IMR-90 (cell line): Measurements from ENCODE around the gene CETN1. TPM values are rescaled to one million over a fixed set of nuclear protein-coding genes. Genes with fewer than 3 reads are reported as not detected.

Experiments used
- ATAC-seq: fragments of 200-7000 bp; cut with Tn5 transposase; 2 replicates; pipeline ENCODE4 v1.9.1; 2020; ENCODE audit warnings: low read depth, mild to moderate bottlenecking, moderate library complexity
- BruUV-seq: library from RNA; stranded (reverse); fragments of 400-500 nt; replicated peaks from 2 replicates; lab custom pipeline; 2021; lab: Mats Ljungman, UMichigan
- CTCF ChIA-PET: fragments of 300-600 bp; formaldehyde crosslinking; extraction: SDS; loops from one replicate; lab custom pipeline; 2021; ENCODE audit warnings: antibody characterized with exemption; lab: Yijun Ruan, JAX
- POLR2A ChIA-PET: fragments of 300-600 bp; sonication (Branson Sonifier 250); formaldehyde crosslinking; loops from one replicate; lab custom pipeline; 2022; ENCODE audit warnings: antibody characterized with exemption; ENCODE audit not compliant: unreplicated experiment; lab: Charles Lee
- DNase-seq: peaks from one replicate; pipeline ENCODE4 v3.0.0; 2013
- H2AFZ ChIP-seq: replicated peaks from 2 replicates; pipeline ENCODE3; 2013; ENCODE audit warnings: low read length, mild to moderate bottlenecking; ENCODE audit not compliant: poor library complexity
- H2AK5ac ChIP-seq: 2 replicates; pipeline ENCODE4 v1.6.1; 2013; ENCODE audit warnings: low read depth, low read length, inconsistent platforms
- H2AK9ac ChIP-seq: replicated peaks from 2 replicates; pipeline ENCODE3; 2013; ENCODE audit warnings: mild to moderate bottlenecking, low read depth, low read length, moderate library complexity; ENCODE audit not compliant: poor library complexity
- H2BK120ac ChIP-seq: 2 replicates; pipeline ENCODE4 v1.6.1; 2013; ENCODE audit warnings: low read depth, low read length, inconsistent platforms
- H2BK15ac ChIP-seq: 3 replicates; pipeline ENCODE4 v1.6.1; 2013; ENCODE audit warnings: low read depth, low read length, inconsistent platforms
- H2BK20ac ChIP-seq: 2 replicates; pipeline ENCODE4 v1.6.1; 2013; ENCODE audit warnings: low read depth, mild to moderate bottlenecking, inconsistent platforms, low read length, moderate library complexity
- H2BK5ac ChIP-seq: 2 replicates; pipeline ENCODE4 v1.6.1; 2013; ENCODE audit warnings: mild to moderate bottlenecking, low read depth, low read length, inconsistent platforms; ENCODE audit not compliant: poor library complexity, severe bottlenecking
- H3K14ac ChIP-seq: replicated peaks from 2 replicates; pipeline ENCODE4 v1.6.1; 2013; ENCODE audit warnings: low read depth, low read length, inconsistent platforms
- H3K18ac ChIP-seq: 2 replicates; pipeline ENCODE4 v1.6.1; 2013; ENCODE audit warnings: low read depth, low read length, control low read depth
- H3K23ac ChIP-seq: 2 replicates; pipeline ENCODE4 v1.6.1; 2013; ENCODE audit warnings: low read depth, low read length, inconsistent platforms
- H3K27ac ChIP-seq: 2 replicates; pipeline ENCODE4 v1.5.1; 2013; ENCODE audit warnings: mild to moderate bottlenecking, control low read depth, low read length; ENCODE audit not compliant: insufficient read depth
- H3K27me3 ChIP-seq: 2 replicates; pipeline ENCODE4 v1.6.1; 2013; ENCODE audit warnings: low read length; ENCODE audit not compliant: control insufficient read depth, insufficient read depth
- H3K36me3 ChIP-seq: 2 replicates; pipeline ENCODE4 v1.6.1; 2013; ENCODE audit warnings: low read length, mixed read lengths; ENCODE audit not compliant: control insufficient read depth, insufficient read depth
- H3K4ac ChIP-seq: 2 replicates; pipeline ENCODE4 v1.6.1; 2013; ENCODE audit warnings: low read depth, low read length, inconsistent platforms
- H3K4me1 ChIP-seq: 2 replicates; pipeline ENCODE4 v1.6.1; 2013; ENCODE audit warnings: low read length, mixed read lengths; ENCODE audit not compliant: control insufficient read depth, insufficient read depth
- H3K4me2 ChIP-seq: 2 replicates; pipeline ENCODE4 v1.6.1; 2013; ENCODE audit warnings: low read depth, mild to moderate bottlenecking, control low read depth, low read length, moderate library complexity
- H3K4me3 ChIP-seq: 2 replicates; pipeline ENCODE4 v1.5.1; 2013; ENCODE audit warnings: low read depth, mild to moderate bottlenecking, control low read depth, low read length, moderate library complexity; ENCODE audit not compliant: insufficient read depth
- H3K56ac ChIP-seq: 2 replicates; pipeline ENCODE4 v1.6.1; 2013; ENCODE audit warnings: low read length, inconsistent platforms; ENCODE audit not compliant: insufficient read depth; ENCODE audit errors: extremely low read depth
- H3K79me1 ChIP-seq, 2 experiments: 2 replicates each; pipeline ENCODE4 v1.6.1; 2013; ENCODE audit warnings: low read length in 2 of 2, inconsistent platforms in 1 of 2, low read depth in 1 of 2
- H3K9ac ChIP-seq: 2 replicates; pipeline ENCODE4 v1.6.1; 2013; ENCODE audit warnings: low read depth, low read length, control low read depth
- H3K9me1 ChIP-seq: 2 replicates; pipeline ENCODE4 v1.6.1; 2013; ENCODE audit warnings: low read length, inconsistent platforms; ENCODE audit not compliant: insufficient read depth
- H3K9me3 ChIP-seq: 2 replicates; pipeline ENCODE4 v1.6.1; 2013; ENCODE audit warnings: low read length; ENCODE audit not compliant: control insufficient read depth, insufficient read depth
- H4K20me1 ChIP-seq: 2 replicates; pipeline ENCODE4 v1.6.1; 2013; ENCODE audit warnings: low read length, inconsistent platforms; ENCODE audit not compliant: insufficient read depth
- H4K5ac ChIP-seq: 2 replicates; pipeline ENCODE4 v1.6.1; 2013; ENCODE audit warnings: mild to moderate bottlenecking, low read depth, low read length, control low read depth
- H4K8ac ChIP-seq, 2 experiments: 2 replicates each; pipeline ENCODE4 v1.6.1; 2013; ENCODE audit warnings: low read depth in 2 of 2, low read length in 2 of 2, control low read depth in 1 of 2, inconsistent platforms in 1 of 2
- H4K91ac ChIP-seq: 2 replicates; pipeline ENCODE4 v1.6.1; 2013; ENCODE audit warnings: low read depth, low read length, inconsistent platforms; ENCODE audit not compliant: insufficient read depth
- CEBPB ChIP-seq: IDR thresholded peaks from 2 replicates; pipeline ENCODE4 v1.6.1; 2012; ENCODE audit warnings: low read depth, low read length, improper control_type of control experiment
- MAFK ChIP-seq: IDR thresholded peaks from 2 replicates; pipeline ENCODE4 v1.6.1; 2012; ENCODE audit warnings: low read depth, low read length, improper control_type of control experiment
- MXI1 ChIP-seq: IDR thresholded peaks from 2 replicates; pipeline ENCODE4 v1.6.1; 2012; ENCODE audit warnings: low read depth, mild to moderate bottlenecking, low read length, moderate library complexity, borderline replicate concordance
- RCOR1 ChIP-seq: IDR thresholded peaks from 2 replicates; pipeline ENCODE4 v1.6.1; 2012; ENCODE audit warnings: mild to moderate bottlenecking, low read length, improper control_type of control experiment; ENCODE audit not compliant: insufficient replicate concordance
- WGBS, 2 experiments: methylation state at CpG; one replicate each; pipeline versions ENCODE4 v1.1.5 to v1.1.7; 2013; ENCODE audit warnings: missing lambda C conversion rate in 2 of 2; ENCODE audit not compliant: insufficient read length in 1 of 2; ENCODE audit errors: extremely low coverage in 2 of 2; 5-methylcytosine and 5-hydroxymethylcytosine counted together
- dilution Hi-C: fragments of 300-500 bp; cut with HindIII; formaldehyde crosslinking; loops from one replicate; pipeline ENCODE4 v1.14.3; 2018; ENCODE audit warnings: low sequenced_read_pairs; ENCODE audit not compliant: unreplicated experiment
- in situ Hi-C: fragments of 300-500 bp; cut with MboI; formaldehyde crosslinking; loops from 3 replicates; pipeline ENCODE4 v1.14.3; 2019; ENCODE audit warnings: low sequenced_read_pairs, inconsistent platforms, mixed read lengths
- intact Hi-C: fragments of 100-400 bp; cut with micrococcal nuclease; formaldehyde crosslinking; loops from 2 replicates; pipeline ENCODE4 v1.10.0; 2022
- polyA plus RNA-seq, 3 experiments: library from polyadenylated mRNA; depleted of rRNA; stranded (reverse); fragments of >200 nt; gene quantifications; 2 replicates each; pipeline ENCODE4 v1.2.3, GENCODE V29; 2012; ENCODE audit warnings: low replicate concordance in 1 of 3
- total RNA-seq: library from RNA; depleted of rRNA; stranded (reverse); fragments of >200 nt; gene quantifications from 2 replicates; pipeline ENCODE4 v1.2.3, GENCODE V29; 2012
- TF ChIP-seq, protein P1 (sequence below): fragments of 150-350 bp; IDR thresholded peaks from 2 replicates; pipeline ENCODE4 v1.6.1; 2016; ENCODE audit warnings: low read depth, mild to moderate bottlenecking, low read length, moderate library complexity, borderline replicate concordance

Gene CETN1
- total and polyA plus RNA-seq, 2 of the 4 experiments (the other 2 are of a cell fraction) = not detected

DNA sequence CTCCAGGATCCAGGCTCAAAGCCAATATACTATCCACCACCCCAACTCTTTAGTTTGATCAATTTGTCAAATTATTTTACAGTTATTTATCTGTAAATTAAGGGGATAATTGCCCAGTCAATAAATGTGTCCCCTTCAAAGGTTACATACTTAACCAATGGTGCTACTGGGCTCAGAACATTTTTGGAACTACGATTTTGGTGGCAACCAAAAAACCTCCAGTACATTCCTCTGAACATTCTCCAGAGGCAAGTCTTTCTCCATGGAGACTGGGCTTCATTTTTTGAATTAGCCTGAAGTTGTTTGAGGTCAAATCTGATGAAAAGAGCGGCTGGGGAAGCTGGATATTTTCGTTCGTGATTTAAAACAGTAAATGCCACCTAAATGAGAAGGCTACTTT, 14.9 kb downstream of the CETN1 start:
- H2AFZ ChIP-seq = no peak overlapping the region
- POLR2A ChIA-PET = no interaction called here
- no peak overlapping the region for H2BK15ac ChIP-seq

More for the DNA sequence above, 14.9 kb downstream of the CETN1 start:
- Histone ChIP-seq H3K4me2 (no peak overlapping the region), H3K4me1 (no peaks in the 10 kb centered on the region), H3K14ac (no peak overlapping the region), H4K8ac (no peak overlapping the region), H3K56ac (no peak overlapping the region), H3K9me3 (no peaks in the 10 kb centered on the region), H2BK5ac (no peak overlapping the region), H3K18ac (no peak overlapping the region), H3K27ac (no peak overlapping the region), H4K91ac (no peak overlapping the region), H2BK20ac (no peak overlapping the region), H3K9me1 (no peaks in the 10 kb centered on the region), H4K20me1 (no peaks in the 10 kb centered on the region), H3K4me3 (no peak overlapping the region), H3K27me3 (peaks cover 15% of the 10 kb centered on the region), H3K36me3 (no peaks in the 10 kb centered on the region), H3K23ac (no peak overlapping the region), H3K9ac (no peak overlapping the region), H2BK120ac (no peak overlapping the region), H3K79me1 (no peaks in the 10 kb centered on the region), H2AK9ac (no peak overlapping the region), H2AK5ac (no peak overlapping the region), H4K5ac (no peak overlapping the region), H3K4ac (no peak overlapping the region)
- in situ Hi-C loops (no loop called here), intact Hi-C loops (no loop called here), dilution Hi-C loops (no loop called here)
- no peak for DNase-seq
- TF ChIP-seq MXI1 (no peak), MAFK (no peak), RCOR1 (no peak), CEBPB (no peak)
- TF ChIP-seq, protein P1, sequence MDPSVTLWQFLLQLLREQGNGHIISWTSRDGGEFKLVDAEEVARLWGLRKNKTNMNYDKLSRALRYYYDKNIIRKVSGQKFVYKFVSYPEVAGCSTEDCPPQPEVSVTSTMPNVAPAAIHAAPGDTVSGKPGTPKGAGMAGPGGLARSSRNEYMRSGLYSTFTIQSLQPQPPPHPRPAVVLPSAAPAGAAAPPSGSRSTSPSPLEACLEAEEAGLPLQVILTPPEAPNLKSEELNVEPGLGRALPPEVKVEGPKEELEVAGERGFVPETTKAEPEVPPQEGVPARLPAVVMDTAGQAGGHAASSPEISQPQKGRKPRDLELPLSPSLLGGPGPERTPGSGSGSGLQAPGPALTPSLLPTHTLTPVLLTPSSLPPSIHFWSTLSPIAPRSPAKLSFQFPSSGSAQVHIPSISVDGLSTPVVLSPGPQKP = no peak
- WGBS, 2 experiments = 40% methylated on average over 1 of the region's 4 CpGs; no CpG with 5 or more reads in 1 of the 2 experiments
- no TSS peak for BruUV-seq
- CTCF ChIA-PET = no interaction called here
- ATAC-seq = no peak
